ENCODE data around the gene AHR.

The AHR gene

DNA sequence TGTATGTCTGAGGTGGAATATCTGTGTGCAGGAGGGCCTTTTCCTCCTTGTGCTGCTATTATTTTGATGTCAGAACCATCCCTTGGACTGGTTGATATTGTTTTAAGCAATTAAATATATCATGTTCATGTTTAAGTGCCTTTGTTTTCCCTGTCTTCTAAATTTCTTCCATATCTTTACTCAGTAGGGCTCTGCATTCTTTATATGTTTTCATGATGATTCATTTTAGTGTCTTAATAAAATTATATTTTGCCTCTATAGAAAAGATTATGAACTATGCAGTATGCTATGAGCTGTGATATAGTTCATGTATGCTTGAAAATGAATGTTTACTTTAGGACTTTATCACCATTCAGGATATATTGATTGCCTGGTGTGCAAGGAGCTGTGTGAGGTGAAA is 34.8 kb downstream of the AHR start:
- Histone ChIP-seq H3K27ac (ENCODE audit: insufficient read depth in 1 of 2, low read depth in 1 of 2, low read length in 2 of 2, poor library complexity in 1 of 2, severe bottlenecking in 2 of 2) (no peak overlapping the region), H3K27me3 (replicated peaks in 2 of 5; ENCODE audit: control insufficient read depth in 4 of 5, insufficient read depth in 5 of 5, low read length in 4 of 5) (no peaks in the 10 kb centered on the region), H3K9me3 (ENCODE audit: control extremely low read depth in 1 of 5, control insufficient read depth in 4 of 5, insufficient read depth in 2 of 5, low read depth in 1 of 5, low read length in 4 of 5) (no peaks in the 10 kb centered on the region), H3K4me1 (ENCODE audit: control extremely low read depth in 1 of 4, control insufficient read depth in 4 of 4, insufficient read depth in 4 of 4, low read length in 3 of 4) (no peaks in the 10 kb centered on the region), H3K4me3 (ENCODE audit: control insufficient read depth in 1 of 7, extremely low read depth in 1 of 7, insufficient read depth in 4 of 7, low read depth in 2 of 7, low read length in 6 of 7) (no peak overlapping the region), H3K36me3 (ENCODE audit: control insufficient read depth in 4 of 4, insufficient read depth in 4 of 4, low read length in 3 of 4) (peaks cover 25 to 71% (median 50%) of the 10 kb centered on the region in 4 experiments)
- ChIA-PET POLR2A (no interaction called here), CTCF (no interaction called here)
- DNase-seq: no peak

DNA sequence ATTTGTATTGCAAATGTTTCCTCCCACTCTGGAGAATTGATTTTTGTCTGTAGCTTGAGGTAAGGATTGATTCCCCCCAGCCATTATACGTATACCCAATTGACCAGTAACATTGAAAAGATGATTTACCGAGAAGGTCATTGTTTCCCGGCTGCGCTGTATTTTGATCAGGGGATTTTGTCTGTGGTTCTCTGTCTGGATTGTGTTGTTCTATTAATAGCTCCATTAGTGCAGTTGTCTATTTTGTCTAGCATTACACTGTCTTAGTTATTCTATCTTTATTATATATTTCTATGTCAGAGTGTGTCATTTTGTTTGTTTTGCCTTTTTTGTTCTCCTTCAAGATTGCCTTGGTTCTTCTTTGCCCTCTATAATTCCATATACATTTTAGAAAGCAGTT is 37.7 kb downstream of the AHR start:
- DNase-seq: no peak
- CTCF ChIA-PET: no interaction called here
- no CpG with 5 or more reads among the region's 4 CpGs for WGBS (ENCODE audit: insufficient coverage)
- POLR2A ChIA-PET: no interaction called here
- Histone ChIP-seq H3K36me3 (ENCODE audit: control insufficient read depth in 4 of 4, insufficient read depth in 4 of 4, low read length in 3 of 4) (peaks cover 22 to 71% (median 46%) of the 10 kb centered on the region in 4 experiments), H3K4me3 (ENCODE audit: control insufficient read depth in 1 of 7, extremely low read depth in 1 of 7, insufficient read depth in 4 of 7, low read depth in 2 of 7, low read length in 6 of 7) (no peak overlapping the region), H3K27ac (ENCODE audit: insufficient read depth in 1 of 2, low read depth in 1 of 2, low read length in 2 of 2, poor library complexity in 1 of 2, severe bottlenecking in 2 of 2) (no peak overlapping the region), H3K4me1 (ENCODE audit: control extremely low read depth in 1 of 4, control insufficient read depth in 4 of 4, insufficient read depth in 4 of 4, low read length in 3 of 4) (no peaks in the 10 kb centered on the region), H3K27me3 (replicated peaks in 2 of 5; ENCODE audit: control insufficient read depth in 4 of 5, insufficient read depth in 5 of 5, low read length in 4 of 5) (no peaks in the 10 kb centered on the region), H3K9me3 (ENCODE audit: control extremely low read depth in 1 of 5, control insufficient read depth in 4 of 5, insufficient read depth in 2 of 5, low read depth in 1 of 5, low read length in 4 of 5) (no peaks in the 10 kb centered on the region)

DNA sequence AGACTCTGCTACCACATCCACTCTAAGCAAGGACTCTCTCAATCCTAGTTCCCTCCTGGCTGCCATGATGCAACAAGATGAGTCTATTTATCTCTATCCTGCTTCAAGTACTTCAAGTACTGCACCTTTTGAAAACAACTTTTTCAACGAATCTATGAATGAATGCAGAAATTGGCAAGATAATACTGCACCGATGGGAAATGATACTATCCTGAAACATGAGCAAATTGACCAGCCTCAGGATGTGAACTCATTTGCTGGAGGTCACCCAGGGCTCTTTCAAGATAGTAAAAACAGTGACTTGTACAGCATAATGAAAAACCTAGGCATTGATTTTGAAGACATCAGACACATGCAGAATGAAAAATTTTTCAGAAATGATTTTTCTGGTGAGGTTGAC is 40.7 kb downstream of the AHR start:
- H3K36me3 ChIP-seq (ENCODE audit: control insufficient read depth in 4 of 4, insufficient read depth in 4 of 4, low read length in 3 of 4): peaks cover 26 to 73% (median 48%) of the 10 kb centered on the region in 4 experiments
- 96% methylated on average over 2 of the region's 2 CpGs for WGBS (ENCODE audit: insufficient coverage)
- POLR2A ChIA-PET: no interaction called here
- H3K4me1 ChIP-seq (ENCODE audit: control extremely low read depth in 1 of 4, control insufficient read depth in 4 of 4, insufficient read depth in 4 of 4, low read length in 3 of 4): no peaks in the 10 kb centered on the region
- CTCF ChIA-PET: no interaction called here
- H3K27me3 ChIP-seq (replicated peaks in 2 of 5; ENCODE audit: control insufficient read depth in 4 of 5, insufficient read depth in 5 of 5, low read length in 4 of 5): no peaks in the 10 kb centered on the region
- H3K27ac ChIP-seq (ENCODE audit: insufficient read depth in 1 of 2, low read depth in 1 of 2, low read length in 2 of 2, poor library complexity in 1 of 2, severe bottlenecking in 2 of 2): no peak overlapping the region
- no peaks in the 10 kb centered on the region for H3K9me3 ChIP-seq (ENCODE audit: control extremely low read depth in 1 of 5, control insufficient read depth in 4 of 5, insufficient read depth in 2 of 5, low read depth in 1 of 5, low read length in 4 of 5)
- no peak overlapping the region for H3K4me3 ChIP-seq (ENCODE audit: control insufficient read depth in 1 of 7, extremely low read depth in 1 of 7, insufficient read depth in 4 of 7, low read depth in 2 of 7, low read length in 6 of 7)
- DNase-seq: no peak

DNA sequence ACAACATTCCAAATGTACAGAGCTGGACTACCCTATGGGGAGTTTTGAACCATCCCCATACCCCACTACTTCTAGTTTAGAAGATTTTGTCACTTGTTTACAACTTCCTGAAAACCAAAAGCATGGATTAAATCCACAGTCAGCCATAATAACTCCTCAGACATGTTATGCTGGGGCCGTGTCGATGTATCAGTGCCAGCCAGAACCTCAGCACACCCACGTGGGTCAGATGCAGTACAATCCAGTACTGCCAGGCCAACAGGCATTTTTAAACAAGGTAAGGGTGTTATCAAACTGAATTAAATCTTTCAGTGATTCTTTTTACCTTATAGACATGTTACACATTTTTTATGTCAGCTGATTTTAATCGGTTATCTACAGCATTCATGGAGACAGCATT is 41.5 kb downstream of the AHR start:
- no peaks in the 10 kb centered on the region for H3K27me3 ChIP-seq (replicated peaks in 2 of 5; ENCODE audit: control insufficient read depth in 4 of 5, insufficient read depth in 5 of 5, low read length in 4 of 5)
- H3K4me3 ChIP-seq (ENCODE audit: control insufficient read depth in 1 of 7, extremely low read depth in 1 of 7, insufficient read depth in 4 of 7, low read depth in 2 of 7, low read length in 6 of 7): no peak overlapping the region
- ChIA-PET CTCF (interaction anchor here (1.0 kb wide), 1 partner anchor 10 kb away, joined by 6 read pairs; no protein-coding TSS in a partner anchor), POLR2A (interaction anchor here (0.5 to 0.6 kb wide), 2 partner anchors 144 to 192 kb away, joined by 4 to 5 read pairs; no protein-coding TSS in a partner anchor)
- 100% methylated on average over 2 of the region's 4 CpGs for WGBS (ENCODE audit: insufficient coverage)
- DNase-seq: no peak
- H3K4me1 ChIP-seq (ENCODE audit: control extremely low read depth in 1 of 4, control insufficient read depth in 4 of 4, insufficient read depth in 4 of 4, low read length in 3 of 4): no peaks in the 10 kb centered on the region
- no peaks in the 10 kb centered on the region for H3K9me3 ChIP-seq (ENCODE audit: control extremely low read depth in 1 of 5, control insufficient read depth in 4 of 5, insufficient read depth in 2 of 5, low read depth in 1 of 5, low read length in 4 of 5)
- H3K36me3 ChIP-seq (ENCODE audit: control insufficient read depth in 4 of 4, insufficient read depth in 4 of 4, low read length in 3 of 4): peaks cover 22 to 70% (median 46%) of the 10 kb centered on the region in 4 experiments
- no peak overlapping the region for H3K27ac ChIP-seq (ENCODE audit: insufficient read depth in 1 of 2, low read depth in 1 of 2, low read length in 2 of 2, poor library complexity in 1 of 2, severe bottlenecking in 2 of 2)

DNA sequence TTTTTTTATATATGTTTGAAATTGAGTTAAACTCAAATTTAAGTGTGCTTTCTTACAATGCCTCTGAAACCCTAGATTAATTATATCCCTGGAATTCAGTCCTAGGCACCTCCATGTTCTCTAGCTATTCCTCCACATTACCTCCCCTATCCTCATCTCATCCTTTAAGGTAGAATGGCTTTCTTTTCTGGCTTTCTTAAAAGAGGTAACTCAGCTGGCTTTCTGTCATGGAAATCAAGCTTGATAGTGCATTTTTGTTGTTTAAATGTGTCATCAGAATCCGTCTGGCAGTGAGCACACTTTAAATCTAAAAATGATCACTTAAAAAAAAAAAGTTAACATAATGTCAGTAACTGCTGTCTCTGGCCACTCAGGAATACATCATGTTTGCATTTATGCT is 42.2 kb downstream of the AHR start:
- Histone ChIP-seq H3K27ac (ENCODE audit: insufficient read depth in 1 of 2, low read depth in 1 of 2, low read length in 2 of 2, poor library complexity in 1 of 2, severe bottlenecking in 2 of 2) (no peak overlapping the region), H3K36me3 (ENCODE audit: control insufficient read depth in 4 of 4, insufficient read depth in 4 of 4, low read length in 3 of 4) (peaks cover 21 to 65% (median 43%) of the 10 kb centered on the region in 4 experiments), H3K9me3 (ENCODE audit: control extremely low read depth in 1 of 5, control insufficient read depth in 4 of 5, insufficient read depth in 2 of 5, low read depth in 1 of 5, low read length in 4 of 5) (no peaks in the 10 kb centered on the region), H3K27me3 (replicated peaks in 2 of 5; ENCODE audit: control insufficient read depth in 4 of 5, insufficient read depth in 5 of 5, low read length in 4 of 5) (no peaks in the 10 kb centered on the region), H3K4me1 (ENCODE audit: control extremely low read depth in 1 of 4, control insufficient read depth in 4 of 4, insufficient read depth in 4 of 4, low read length in 3 of 4) (no peaks in the 10 kb centered on the region), H3K4me3 (ENCODE audit: control insufficient read depth in 1 of 7, extremely low read depth in 1 of 7, insufficient read depth in 4 of 7, low read depth in 2 of 7, low read length in 6 of 7) (no peak overlapping the region)
- DNase-seq: no peak
- POLR2A ChIA-PET: interaction anchor here (0.5 kb wide), 1 partner anchor 191 kb away, joined by 4 read pairs; no protein-coding TSS in a partner anchor
- WGBS (ENCODE audit: insufficient coverage): no CpG with 5 or more reads among the region's 1 CpG
- CTCF ChIA-PET: interaction anchor here (0.6 to 1.0 kb wide), 2 partner anchors 10 to 1821 kb away, joined by 3 to 6 read pairs; no protein-coding TSS in a partner anchor

DNA sequence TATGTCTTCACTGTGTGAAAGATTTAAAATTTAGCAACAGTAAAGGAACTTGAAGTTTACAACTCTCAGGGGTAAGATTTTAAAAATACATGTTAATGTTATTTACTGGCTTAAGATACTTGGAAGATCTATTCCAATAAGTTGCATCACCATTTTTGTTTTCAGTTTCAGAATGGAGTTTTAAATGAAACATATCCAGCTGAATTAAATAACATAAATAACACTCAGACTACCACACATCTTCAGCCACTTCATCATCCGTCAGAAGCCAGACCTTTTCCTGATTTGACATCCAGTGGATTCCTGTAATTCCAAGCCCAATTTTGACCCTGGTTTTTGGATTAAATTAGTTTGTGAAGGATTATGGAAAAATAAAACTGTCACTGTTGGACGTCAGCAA is 44.3 kb downstream of the AHR start:
- Histone ChIP-seq H3K27ac (ENCODE audit: insufficient read depth in 1 of 2, low read depth in 1 of 2, low read length in 2 of 2, poor library complexity in 1 of 2, severe bottlenecking in 2 of 2) (no peak overlapping the region), H3K27me3 (replicated peaks in 2 of 5; ENCODE audit: control insufficient read depth in 4 of 5, insufficient read depth in 5 of 5, low read length in 4 of 5) (no peaks in the 10 kb centered on the region), H3K4me3 (ENCODE audit: control insufficient read depth in 1 of 7, extremely low read depth in 1 of 7, insufficient read depth in 4 of 7, low read depth in 2 of 7, low read length in 6 of 7) (no peak overlapping the region), H3K4me1 (ENCODE audit: control extremely low read depth in 1 of 4, control insufficient read depth in 4 of 4, insufficient read depth in 4 of 4, low read length in 3 of 4) (no peaks in the 10 kb centered on the region), H3K36me3 (ENCODE audit: control insufficient read depth in 4 of 4, insufficient read depth in 4 of 4, low read length in 3 of 4) (peaks cover 17 to 63% (median 35%) of the 10 kb centered on the region in 4 experiments), H3K9me3 (ENCODE audit: control extremely low read depth in 1 of 5, control insufficient read depth in 4 of 5, insufficient read depth in 2 of 5, low read depth in 1 of 5, low read length in 4 of 5) (no peaks in the 10 kb centered on the region)
- POLR2A ChIA-PET: no interaction called here
- WGBS (ENCODE audit: insufficient coverage): no CpG with 5 or more reads among the region's 2 CpGs
- CTCF ChIA-PET: no interaction called here
- DNase-seq: no peak

DNA sequence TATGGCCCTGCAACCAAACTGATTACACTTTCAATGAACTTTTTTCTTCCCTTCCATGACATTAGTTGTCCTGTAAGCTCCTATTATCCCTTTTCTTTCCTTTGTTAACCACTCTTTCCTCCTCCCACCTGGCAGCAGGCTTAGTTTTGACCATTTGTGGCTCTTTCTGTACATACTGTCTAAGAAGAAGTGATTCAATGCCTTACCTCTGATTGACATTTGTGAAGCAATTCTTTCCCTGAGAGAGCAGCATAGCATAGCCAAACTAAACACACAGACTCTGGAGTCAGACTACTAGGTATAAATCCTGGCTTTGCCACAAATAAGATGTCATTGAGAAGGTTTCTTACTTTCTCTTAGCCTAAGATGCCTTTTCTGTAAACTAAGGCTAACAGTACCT is 48.9 kb downstream of the AHR start:
- POLR2A ChIA-PET: no interaction called here
- peaks cover 6 to 25% (median 15%) of the 10 kb centered on the region in 4 experiments for H3K36me3 ChIP-seq (ENCODE audit: control insufficient read depth in 4 of 4, insufficient read depth in 4 of 4, low read length in 3 of 4)
- peaks cover 0 to 10% (median 0%) of the 10 kb centered on the region in 5 experiments for H3K9me3 ChIP-seq (ENCODE audit: control extremely low read depth in 1 of 5, control insufficient read depth in 4 of 5, insufficient read depth in 2 of 5, low read depth in 1 of 5, low read length in 4 of 5)
- no peak for DNase-seq
- H3K4me3 ChIP-seq (ENCODE audit: control insufficient read depth in 1 of 7, extremely low read depth in 1 of 7, insufficient read depth in 4 of 7, low read depth in 2 of 7, low read length in 6 of 7): no peak overlapping the region
- CTCF ChIA-PET: no interaction called here
- H3K4me1 ChIP-seq (ENCODE audit: control extremely low read depth in 1 of 4, control insufficient read depth in 4 of 4, insufficient read depth in 4 of 4, low read length in 3 of 4): no peaks in the 10 kb centered on the region
- no peak overlapping the region for H3K27ac ChIP-seq (ENCODE audit: insufficient read depth in 1 of 2, low read depth in 1 of 2, low read length in 2 of 2, poor library complexity in 1 of 2, severe bottlenecking in 2 of 2)
- no peaks in the 10 kb centered on the region for H3K27me3 ChIP-seq (replicated peaks in 2 of 5; ENCODE audit: control insufficient read depth in 4 of 5, insufficient read depth in 5 of 5, low read length in 4 of 5)
